OCI-LY1 (cell line): Measurements from ENCODE around the gene DIDO1.

ENCODE experiments used
- H2AFZ ChIP-seq: fragments of 200-600 bp; sonication (generic), shearing (Covaris generic); 2 replicates; pipeline ENCODE4 v1.6.0; 2014; ENCODE audit warnings: antibody characterized with exemption, mild to moderate bottlenecking, low read length
- H3F3A ChIP-seq: fragments of 200-600 bp; sonication (generic), shearing (Covaris generic); 2 replicates; pipeline ENCODE4 v1.6.0; 2014; ENCODE audit warnings: mild to moderate bottlenecking, antibody characterized with exemption, low read length, moderate library complexity; ENCODE audit not compliant: insufficient read depth
- H3K27ac ChIP-seq: fragments of 200-600 bp; sonication (generic); 2 replicates; pipeline ENCODE4 v1.5.1; 2014; ENCODE audit warnings: low read length, mixed run types, mild to moderate bottlenecking, low read depth; ENCODE audit not compliant: poor library complexity, severe bottlenecking
- H3K27me3 ChIP-seq: fragments of 200-600 bp; sonication (generic); 2 replicates; pipeline ENCODE4 v1.6.0; 2014; ENCODE audit warnings: antibody characterized with exemption, mild to moderate bottlenecking, low read length, moderate library complexity; ENCODE audit not compliant: insufficient read depth
- H3K36me3 ChIP-seq: fragments of 200-600 bp; sonication (generic); 2 replicates; pipeline ENCODE4 v1.6.1; 2014; ENCODE audit warnings: mild to moderate bottlenecking, antibody characterized with exemption, low read length, moderate library complexity, mixed read lengths; ENCODE audit not compliant: insufficient read depth
- H3K4me1 ChIP-seq: fragments of 200-600 bp; sonication (generic); 2 replicates; pipeline ENCODE4 v1.5.1; 2014; ENCODE audit warnings: mild to moderate bottlenecking, low read length, moderate library complexity; ENCODE audit not compliant: insufficient read depth, severe bottlenecking
- H3K4me2 ChIP-seq: fragments of 200-600 bp; sonication (generic), shearing (Covaris generic); 2 replicates; pipeline ENCODE4 v1.6.1; 2014; ENCODE audit warnings: low read length
- H3K4me3 ChIP-seq: fragments of 200-600 bp; sonication (generic); 2 replicates; pipeline ENCODE4 v1.5.1; 2014; ENCODE audit warnings: low read length, low read depth, mild to moderate bottlenecking, mixed read lengths; ENCODE audit not compliant: poor library complexity, severe bottlenecking
- H3K79me2 ChIP-seq: fragments of 200-600 bp; shearing (Covaris generic); 2 replicates; pipeline ENCODE4 v1.6.1; 2016; ENCODE audit warnings: mixed run types, low read length, mixed read lengths; ENCODE audit not compliant: insufficient read depth
- H3K9ac ChIP-seq: fragments of 200-600 bp; sonication (generic), shearing (Covaris generic); 2 replicates; pipeline ENCODE4 v1.6.1; 2014; ENCODE audit warnings: mild to moderate bottlenecking, low read length, mixed read lengths
- H3K9me2 ChIP-seq: fragments of 200-600 bp; sonication (generic), shearing (Covaris generic); 2 replicates; pipeline ENCODE4 v1.6.1; 2014; ENCODE audit warnings: low read depth, mild to moderate bottlenecking, low read length, mixed read lengths
- H3K9me3 ChIP-seq: fragments of 200-600 bp; shearing (Covaris generic); 2 replicates; pipeline ENCODE4 v1.6.1; 2014; ENCODE audit warnings: low read length, mixed read lengths
- H4K20me1 ChIP-seq: fragments of 200-600 bp; sonication (generic), shearing (Covaris generic); 2 replicates; pipeline ENCODE4 v1.6.0; 2016; ENCODE audit warnings: mild to moderate bottlenecking, low read length; ENCODE audit not compliant: insufficient read depth
- CTCF ChIP-seq: fragments of 200-600 bp; sonication (generic), shearing (Covaris generic); IDR thresholded peaks from 2 replicates; pipeline ENCODE4 v1.5.1; 2017; ENCODE audit warnings: mild to moderate bottlenecking, antibody characterized with exemption, low read length, moderate library complexity, mixed read lengths
- EZH2 ChIP-seq: fragments of 200-600 bp; sonication (generic), shearing (Covaris generic); IDR thresholded peaks from 2 replicates; pipeline ENCODE4 v1.8.0; 2017; ENCODE audit warnings: borderline replicate concordance, mixed run types, mild to moderate bottlenecking, antibody characterized with exemption, low read length, moderate library complexity, mixed read lengths

The DIDO1 gene

GRCh38 chr20:62872862-62873261 lies 53.4 kb downstream of the DIDO1 start:
- no peak overlapping the region for H2AFZ ChIP-seq
- H3K4me1 ChIP-seq: no peaks in the 10 kb centered on the region
- no peaks in the 10 kb centered on the region for H3K9me2 ChIP-seq
- TF ChIP-seq CTCF (no peak), EZH2 (no peak)
- no peaks in the 10 kb centered on the region for H3K9me3 ChIP-seq
- peaks cover 3% of the 10 kb centered on the region for H3F3A ChIP-seq
- peaks cover 10% of the 10 kb centered on the region; the same call in 1 of the 2 replicates for H3K27me3 ChIP-seq
- no peak overlapping the region for H3K9ac ChIP-seq
- H3K36me3 ChIP-seq: no peaks in the 10 kb centered on the region
- no peak overlapping the region for H3K27ac ChIP-seq
- no peak overlapping the region for H3K4me2 ChIP-seq
- no peak overlapping the region for H3K4me3 ChIP-seq
- no peaks in the 10 kb centered on the region for H4K20me1 ChIP-seq
- H3K79me2 ChIP-seq: no peaks in the 10 kb centered on the region

GRCh38 chr20:62872184-62872847 lies 54.0 kb downstream of the DIDO1 start:
- Histone ChIP-seq H3K4me1 (no peaks in the 10 kb centered on the region), H3F3A (no peaks in the 10 kb centered on the region), H3K4me2 (no peak overlapping the region), H2AFZ (no peak overlapping the region), H4K20me1 (no peaks in the 10 kb centered on the region), H3K27ac (no peak overlapping the region), H3K36me3 (no peaks in the 10 kb centered on the region), H3K9me3 (no peaks in the 10 kb centered on the region), H3K27me3 (peaks cover 10% of the 10 kb centered on the region; the same call in 1 of the 2 replicates), H3K9ac (no peak overlapping the region), H3K4me3 (no peak overlapping the region), H3K79me2 (no peaks in the 10 kb centered on the region), H3K9me2 (no peaks in the 10 kb centered on the region)
- TF ChIP-seq CTCF: no peak
- no peak for TF ChIP-seq EZH2

- no peak overlapping the region for H2AFZ ChIP-seq
- H3K79me2 ChIP-seq: peaks cover 5% of the 10 kb centered on the region
- H3K27me3 ChIP-seq: no peaks in the 10 kb centered on the region; the same call in 1 of the 2 replicates
- TF ChIP-seq CTCF: no peak
- TF ChIP-seq EZH2: no peak
- peaks cover 5% of the 10 kb centered on the region for H3K36me3 ChIP-seq
- H3F3A ChIP-seq: no peaks in the 10 kb centered on the region
- no peak overlapping the region for H3K9ac ChIP-seq
- no peaks in the 10 kb centered on the region for H4K20me1 ChIP-seq
- H3K9me2 ChIP-seq: no peaks in the 10 kb centered on the region
- H3K4me3 ChIP-seq: no peak overlapping the region
- H3K4me2 ChIP-seq: no peak overlapping the region
- H3K4me1 ChIP-seq: peaks cover 17% of the 10 kb centered on the region
- H3K27ac ChIP-seq: no peak overlapping the region
- H3K9me3 ChIP-seq: no peaks in the 10 kb centered on the region
These were observed 62.1 kb downstream of the DIDO1 start for GRCh38 chr20:62864207-62864606.
